ENCODE measurements around the gene TMEM63C. TPM values are rescaled to one million over a fixed set of nuclear protein-coding genes. Genes with fewer than 3 reads are reported as not detected.
A peak's percentile ranks its signal among the peaks of the same experiment; 100 is the strongest.
"Not testable (repeated sequence)": the region's sequence is repeated elsewhere in the genome, so short reads cannot be mapped to it uniquely, and the experiment has no call there.

TMEM63C gene
- total RNA-seq, 1 donor from 2014 or later = 0.35 TPM

DNA sequence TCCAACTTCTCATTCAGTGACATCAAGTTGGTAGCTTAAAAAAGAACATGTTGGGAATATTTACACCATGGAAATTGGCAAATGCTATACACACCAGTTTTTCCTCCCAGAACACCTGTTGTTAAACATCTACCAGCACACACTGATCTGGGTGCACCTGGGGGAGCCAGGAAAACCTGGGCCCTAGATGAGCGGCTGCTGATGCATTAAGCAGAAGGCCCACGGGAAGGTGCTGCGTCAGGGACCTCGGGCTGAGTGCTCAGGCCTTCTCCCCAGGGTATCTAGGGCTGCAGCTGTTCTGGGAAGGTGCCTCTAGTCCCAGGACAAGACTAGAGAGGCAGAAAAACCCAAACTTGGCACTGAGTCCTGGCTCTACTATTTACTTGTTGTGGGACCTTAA is 92.2 kb downstream of the TMEM63C start:
- DNase-seq (ENCODE audit: low spot score) = no peak
- no peak for ATAC-seq

DNA sequence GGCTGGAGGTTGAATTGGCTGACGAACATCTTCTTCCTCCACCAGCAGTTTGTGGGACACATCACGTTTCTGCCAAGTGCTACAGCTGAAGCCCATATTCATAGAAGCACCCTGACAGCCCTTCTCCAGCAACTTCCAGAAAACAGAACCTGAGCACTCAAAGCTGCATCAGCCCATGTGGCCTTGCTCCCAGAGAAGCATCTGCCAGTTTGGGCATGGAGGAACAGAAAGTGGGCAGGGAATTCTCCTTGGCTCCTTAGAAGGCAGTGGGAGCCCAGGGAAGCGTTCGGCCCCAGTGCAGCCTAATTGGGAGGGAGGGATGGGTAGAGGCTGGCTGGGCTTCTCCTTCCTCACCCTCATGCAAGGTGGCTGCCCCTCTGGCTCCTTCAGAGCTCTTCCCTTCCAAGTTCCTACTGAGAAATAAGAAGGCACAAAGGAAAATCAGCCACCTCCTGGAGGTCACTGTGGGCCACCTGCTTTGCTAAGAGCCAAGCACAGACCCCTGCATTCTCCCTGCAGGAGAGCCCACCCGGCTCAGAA is 93.5 kb downstream of the TMEM63C start:
- ATAC-seq = no peak
- no peak for DNase-seq (ENCODE audit: low spot score)

DNA sequence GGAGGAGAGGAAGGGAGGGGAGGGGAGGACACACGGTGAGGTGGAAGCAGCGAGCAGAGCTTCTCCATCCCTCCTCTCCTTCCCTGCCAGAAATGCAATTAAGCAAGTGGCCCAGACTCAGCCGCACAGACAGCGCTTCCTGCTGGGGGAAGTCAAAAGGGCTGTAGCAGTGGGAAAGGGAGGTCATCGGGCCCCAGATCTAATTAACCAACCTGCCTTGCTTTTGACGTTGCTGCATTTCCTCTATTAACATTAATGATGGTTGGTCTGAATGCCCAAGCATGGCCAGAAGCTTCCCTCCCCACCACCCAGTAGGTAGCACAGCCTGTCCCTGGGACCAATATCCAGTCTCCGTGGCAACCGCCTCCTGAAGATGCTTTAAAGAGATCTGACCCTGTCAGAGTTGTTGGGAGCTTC is 94.0 kb downstream of the TMEM63C start:
- DNase-seq (ENCODE audit: low spot score) (no peak), ATAC-seq (no peak)

DNA sequence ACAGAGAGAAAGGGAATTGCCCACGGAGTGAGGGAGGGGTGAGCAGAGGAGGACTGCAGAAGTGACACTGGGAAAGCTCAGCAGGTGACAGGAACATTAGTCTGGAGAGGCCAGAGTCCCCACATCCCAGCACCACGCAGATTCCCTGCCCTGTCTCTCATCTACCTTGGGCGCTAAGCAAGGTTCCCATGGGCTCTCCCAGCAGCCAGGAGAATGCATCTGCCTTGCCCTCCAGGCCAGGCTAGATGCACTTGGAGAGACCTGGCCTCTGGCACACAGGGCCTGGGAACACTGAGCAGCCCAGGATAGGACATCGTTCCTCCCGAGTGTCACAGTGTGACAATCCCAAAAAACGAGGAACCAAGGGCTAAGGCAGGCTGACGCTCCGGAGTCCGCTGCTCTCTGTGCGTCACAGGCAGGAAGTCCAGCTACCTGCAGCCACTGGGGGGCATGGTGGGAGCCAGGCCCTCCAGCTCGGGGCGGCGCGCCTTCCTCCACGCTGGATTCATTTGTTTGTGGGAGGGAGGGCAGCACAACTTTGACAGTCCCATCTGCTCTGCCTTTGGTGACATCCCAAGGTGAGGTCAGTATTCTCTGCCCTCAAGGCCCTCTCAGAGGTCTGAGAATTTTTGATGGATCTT is 94.8 kb downstream of the TMEM63C start:
- no peak for DNase-seq (ENCODE audit: low spot score)

DNA sequence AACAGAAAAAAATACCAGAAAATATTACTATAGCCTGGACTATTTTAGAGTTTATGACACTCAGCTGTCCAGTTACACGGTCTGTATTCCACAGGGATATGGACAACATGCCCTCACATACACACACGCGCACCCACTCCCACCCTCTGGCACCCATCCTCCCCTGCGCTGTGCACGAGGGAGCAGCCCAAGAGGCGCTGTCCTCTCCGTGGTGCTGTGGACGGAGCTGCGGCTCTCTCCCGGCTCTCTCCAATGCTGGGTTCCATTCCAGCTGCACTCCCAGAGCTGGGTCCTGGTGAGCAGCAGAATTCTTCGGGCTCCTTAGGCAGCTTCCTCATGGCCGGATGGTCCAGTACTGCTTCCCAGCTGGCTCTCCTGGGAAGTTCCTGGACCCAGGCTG is 95.4 kb downstream of the TMEM63C start:
- DNase-seq (ENCODE audit: low spot score) (no peak), ATAC-seq (no peak)

More for the DNA sequence above, 94.8 kb downstream of the TMEM63C start:
- no peak for ATAC-seq

DNA sequence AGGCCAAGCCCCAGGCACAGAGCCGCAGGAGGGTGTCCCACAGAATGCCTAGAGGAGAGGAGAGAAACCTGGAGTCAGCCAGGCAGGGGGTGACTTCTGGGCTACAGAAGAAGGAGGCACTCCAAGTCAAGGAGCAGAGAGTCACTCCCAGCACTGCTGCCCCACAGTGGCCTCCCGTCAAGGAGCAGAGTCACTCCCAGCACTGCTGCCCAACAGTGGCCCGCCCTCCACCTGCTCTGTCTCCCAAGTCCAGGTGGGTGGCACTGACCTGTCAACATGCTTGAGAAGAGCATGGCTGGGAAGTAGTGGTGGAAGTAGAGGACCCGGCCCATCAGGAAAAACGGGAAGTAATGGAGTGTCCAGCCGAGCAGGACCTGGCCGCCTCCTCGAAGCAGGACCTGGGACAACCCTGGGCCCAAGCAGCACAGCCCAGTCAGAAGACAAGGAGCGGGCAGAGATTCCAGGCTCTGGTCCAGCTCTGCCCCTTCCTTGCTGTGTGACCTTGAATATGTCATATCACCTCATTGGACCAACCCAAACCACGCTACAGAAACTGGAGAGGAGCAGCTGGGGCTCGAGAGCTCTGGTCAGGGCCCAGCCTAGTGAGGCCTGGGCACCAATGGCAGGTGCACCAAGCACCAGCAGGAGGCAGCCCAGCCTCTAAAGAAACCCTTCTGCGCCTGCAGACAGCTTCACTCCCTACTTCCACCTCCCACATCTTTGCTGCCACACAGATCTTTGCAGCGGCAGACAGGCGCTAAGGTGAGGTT is 97.0 kb downstream of the TMEM63C start:
- ATAC-seq (no peak), DNase-seq (ENCODE audit: low spot score) (no peak)

DNA sequence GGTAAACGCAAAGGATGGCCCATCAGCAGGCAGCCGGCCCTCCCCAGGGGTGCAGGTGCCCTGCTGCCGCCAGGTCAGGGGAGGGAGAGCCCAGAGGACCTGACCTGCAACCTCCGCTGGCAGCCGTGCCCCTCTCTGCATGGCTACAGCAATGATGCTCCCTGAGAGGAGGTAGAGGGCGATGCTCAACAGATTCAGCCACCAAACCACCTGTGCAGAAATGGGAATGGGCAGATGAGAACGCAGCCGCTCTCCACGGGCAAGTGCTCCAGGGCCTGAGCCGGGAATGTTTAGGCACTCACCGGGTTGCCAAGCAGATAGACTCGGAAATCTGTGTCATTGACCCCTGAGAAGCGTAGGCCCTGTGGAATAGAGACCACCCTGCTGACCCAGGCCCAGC is 98.1 kb downstream of the TMEM63C start:
- ATAC-seq = no peak
- DNase-seq (ENCODE audit: low spot score) = no peak

DNA sequence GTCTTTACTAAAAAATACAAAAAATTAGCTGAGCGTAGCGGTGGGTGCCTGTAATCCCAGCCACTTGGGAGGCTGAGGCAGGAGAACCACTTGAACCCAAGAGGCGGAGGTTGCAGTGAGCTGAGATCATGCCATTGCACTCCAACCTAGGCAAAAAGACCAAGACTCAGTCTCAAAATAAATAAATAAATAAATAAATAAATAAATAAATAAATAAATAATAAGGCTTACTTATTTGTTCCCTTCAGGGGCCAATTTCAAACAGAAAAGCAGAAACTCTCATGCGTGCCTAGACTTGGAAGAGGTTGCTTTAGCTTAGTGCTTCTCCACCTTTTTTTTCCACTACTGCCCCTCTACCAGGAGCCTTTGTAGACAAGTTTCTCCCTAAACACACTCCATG is 99.3 kb downstream of the TMEM63C start:
- not testable (repeated sequence) for DNase-seq (ENCODE audit: low spot score); ATAC-seq

DNA sequence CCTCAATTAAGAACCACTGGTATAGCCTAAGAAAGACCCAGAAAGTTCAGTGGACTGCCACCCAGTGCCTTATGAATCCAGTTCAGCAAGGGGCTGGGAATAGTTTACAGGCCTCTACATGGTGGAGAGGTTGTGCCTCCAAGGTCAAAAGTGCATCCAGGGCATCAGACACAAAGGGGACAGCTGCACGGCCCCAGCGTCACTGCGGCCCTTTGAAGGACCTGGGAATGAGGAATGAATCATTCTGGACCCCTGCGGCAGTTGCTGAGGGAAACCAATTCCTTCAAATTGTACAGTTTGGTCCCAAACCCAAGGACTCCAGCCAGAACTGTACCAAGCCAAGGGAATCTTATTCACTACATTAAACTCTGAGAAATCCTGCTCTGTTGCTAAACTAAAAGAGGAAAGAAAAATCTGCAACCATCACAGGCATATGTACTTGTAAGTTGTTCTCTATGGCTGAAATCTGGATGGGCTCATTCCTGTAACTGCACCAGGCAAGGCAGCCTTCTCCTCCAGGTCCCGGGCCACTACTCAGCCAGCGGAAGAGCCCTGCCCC is 100.3 kb downstream of the TMEM63C start:
- DNase-seq (ENCODE audit: low spot score) = no peak
- ATAC-seq = no peak

DNA sequence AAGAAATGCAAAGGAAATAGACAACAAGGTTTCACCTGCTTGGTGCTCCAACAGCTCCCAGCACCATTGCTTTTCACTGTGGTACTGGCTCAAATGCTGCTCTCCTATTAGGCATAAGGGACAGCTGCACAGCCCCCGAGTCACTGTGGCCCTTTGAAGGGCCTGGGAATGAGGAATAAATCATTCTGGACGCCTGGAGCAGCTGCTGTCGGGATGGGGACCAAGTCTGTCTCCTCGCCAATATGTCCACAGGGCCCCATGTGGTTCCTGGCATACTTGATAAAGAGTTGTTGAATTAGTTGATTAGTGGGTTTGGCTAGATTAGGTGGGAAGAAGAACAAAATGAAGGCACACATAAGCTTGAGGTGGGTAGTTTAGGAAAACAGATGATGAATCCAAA is 102.5 kb downstream of the TMEM63C start:
- no peak for DNase-seq (ENCODE audit: low spot score)
- no peak for ATAC-seq

DNA sequence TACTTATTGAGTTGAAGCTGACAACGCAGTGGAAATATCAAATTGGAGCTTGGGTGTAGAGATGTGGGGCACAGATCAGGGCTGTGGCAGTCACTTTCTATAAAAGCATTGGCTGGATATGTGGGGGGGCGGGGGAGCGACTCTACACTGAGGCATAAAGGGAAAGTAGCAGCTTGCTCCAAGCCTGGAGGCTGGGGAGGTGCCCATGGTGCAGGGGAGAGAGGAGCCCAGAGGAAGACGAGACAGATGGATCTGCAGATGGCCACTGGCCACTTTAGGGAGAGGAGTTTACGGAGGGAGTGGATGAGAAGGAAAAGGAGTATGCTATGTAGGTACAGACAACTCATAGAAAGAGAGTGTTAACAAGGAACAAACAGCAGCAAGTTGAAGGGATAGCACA is 102.9 kb downstream of the TMEM63C start:
- no peak for ATAC-seq
- DNase-seq (ENCODE audit: low spot score) = no peak

DNA sequence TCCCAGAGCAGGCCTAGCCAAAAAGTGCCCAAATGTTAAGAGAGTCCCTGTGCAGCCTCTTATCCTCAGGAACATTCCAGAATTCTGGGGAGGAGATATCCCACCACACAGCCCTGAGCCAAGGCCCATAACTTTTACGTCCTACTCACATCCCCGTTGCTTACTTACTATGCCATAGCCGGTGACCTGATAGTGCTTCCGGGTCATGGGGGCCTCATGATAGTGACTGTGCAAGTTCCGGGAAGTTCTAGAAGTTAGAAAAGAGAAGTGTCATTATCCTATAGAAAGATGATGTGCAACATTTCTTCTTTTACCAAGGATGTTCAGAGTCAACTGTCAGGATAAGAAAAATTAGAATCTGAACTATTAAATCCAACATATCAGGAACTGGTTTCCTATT is 105.0 kb downstream of the TMEM63C start:
- ATAC-seq (no peak), DNase-seq (ENCODE audit: low spot score) (no peak)

DNA sequence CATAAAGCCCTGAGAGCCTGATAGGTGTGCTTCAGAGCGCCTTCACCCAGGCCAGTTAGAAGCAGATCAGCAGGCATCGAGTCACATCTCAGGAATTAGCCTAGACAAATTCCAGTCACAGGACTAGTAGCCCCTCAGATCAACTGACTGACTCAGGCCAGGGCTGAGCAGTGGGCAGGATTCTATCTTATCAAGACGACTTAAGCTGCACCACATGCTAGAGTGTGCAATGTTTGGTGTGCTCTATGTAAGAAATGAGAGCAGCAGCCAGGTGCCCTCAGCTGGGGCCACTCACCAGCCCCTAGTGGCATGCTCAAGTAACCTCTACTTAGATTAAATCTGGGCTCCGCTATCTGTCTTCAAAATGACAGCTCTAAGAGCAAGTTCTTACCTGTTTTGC is 109.1 kb downstream of the TMEM63C start:
- no peak for ATAC-seq
- DNase-seq (ENCODE audit: low spot score) = no peak

DNA sequence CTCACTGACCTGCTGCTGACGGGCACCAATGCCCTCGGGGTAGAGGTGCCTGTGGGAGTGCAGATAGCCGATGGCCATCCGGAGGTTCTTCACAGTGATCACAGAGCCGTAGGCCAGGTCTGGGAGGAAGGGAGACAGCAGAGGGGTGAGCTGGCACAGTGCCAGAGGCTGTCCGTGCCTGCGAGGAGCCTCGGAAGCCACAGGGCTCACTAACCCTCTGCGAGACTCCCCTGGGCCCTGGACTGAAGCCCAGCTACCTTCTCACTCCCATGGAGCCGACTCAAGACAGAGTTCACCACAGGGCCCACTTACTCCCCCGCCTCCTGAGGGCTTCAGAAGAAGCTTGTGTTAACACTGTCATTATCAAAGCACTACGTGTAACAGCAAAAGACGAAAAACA is 114.6 kb downstream of the TMEM63C start:
- no peak for DNase-seq (ENCODE audit: low spot score)

DNA sequence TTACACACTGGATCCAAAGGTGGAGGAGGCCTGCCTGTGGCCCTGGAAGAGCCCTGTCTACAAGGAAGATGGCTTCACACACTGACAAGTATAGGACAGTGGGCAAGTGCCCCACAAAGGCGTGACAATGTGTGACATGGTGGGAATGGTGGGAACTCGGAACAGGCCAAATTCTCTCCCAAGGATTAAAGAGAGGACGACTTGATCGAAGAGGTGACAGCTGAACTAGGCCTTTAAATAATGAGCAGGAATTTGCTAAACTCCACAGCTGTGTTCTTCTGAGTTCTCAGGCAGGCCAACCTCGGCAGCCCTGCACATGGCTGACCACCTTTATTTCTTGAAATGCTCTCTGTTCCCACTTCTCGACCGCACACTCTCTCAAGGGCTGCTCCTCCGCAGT is 115.3 kb downstream of the TMEM63C start:
- no peak for DNase-seq (ENCODE audit: low spot score)

More for the DNA sequence above, 114.6 kb downstream of the TMEM63C start:
- ATAC-seq = no peak

DNA sequence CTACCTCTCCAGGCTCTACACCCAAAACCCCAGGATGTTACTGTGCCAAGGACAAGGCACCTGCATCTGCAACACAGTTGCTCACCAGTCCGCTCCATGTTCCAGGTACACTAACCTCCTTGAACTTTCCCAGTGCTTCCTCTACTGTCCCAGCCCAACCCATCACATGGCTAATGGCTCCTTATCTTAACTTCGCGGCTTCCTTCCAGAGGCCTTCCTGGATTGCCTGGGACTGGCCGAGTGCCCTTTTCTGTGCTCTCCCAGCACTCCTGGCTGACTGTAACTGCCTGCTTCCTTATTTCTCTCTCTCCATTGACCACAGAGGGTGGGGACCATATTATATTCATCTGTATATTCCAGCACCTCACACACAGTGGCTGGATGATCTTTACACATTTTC is 118.2 kb downstream of the TMEM63C start:
- DNase-seq (ENCODE audit: low spot score) = no peak

More for the DNA sequence above, 115.3 kb downstream of the TMEM63C start:
- no peak for ATAC-seq

DNA sequence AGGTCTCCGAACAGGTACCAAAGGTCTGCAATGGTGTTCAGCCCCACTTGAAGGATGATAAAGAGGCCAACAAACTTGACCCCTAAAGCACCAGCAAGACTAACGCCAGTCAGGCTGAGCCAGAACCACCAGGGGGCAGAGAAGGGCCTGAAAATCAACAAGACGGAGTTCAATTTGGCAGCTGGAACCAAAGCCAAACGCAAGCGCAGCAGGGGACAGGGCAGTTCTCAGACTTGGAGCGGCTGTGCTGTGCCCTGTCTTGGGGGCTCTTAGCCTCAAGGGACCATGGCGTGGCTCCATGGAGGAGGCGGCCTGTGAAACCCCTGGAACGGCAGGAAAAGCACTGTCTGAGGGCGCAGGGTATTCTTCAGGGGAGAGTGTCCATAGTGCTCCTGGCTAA is 119.5 kb downstream of the TMEM63C start:
- ATAC-seq (peak; percentile 94), DNase-seq (ENCODE audit: low spot score) (peak; percentile 81)

More for the DNA sequence above, 118.2 kb downstream of the TMEM63C start:
- ATAC-seq = peak; percentile 28

DNA sequence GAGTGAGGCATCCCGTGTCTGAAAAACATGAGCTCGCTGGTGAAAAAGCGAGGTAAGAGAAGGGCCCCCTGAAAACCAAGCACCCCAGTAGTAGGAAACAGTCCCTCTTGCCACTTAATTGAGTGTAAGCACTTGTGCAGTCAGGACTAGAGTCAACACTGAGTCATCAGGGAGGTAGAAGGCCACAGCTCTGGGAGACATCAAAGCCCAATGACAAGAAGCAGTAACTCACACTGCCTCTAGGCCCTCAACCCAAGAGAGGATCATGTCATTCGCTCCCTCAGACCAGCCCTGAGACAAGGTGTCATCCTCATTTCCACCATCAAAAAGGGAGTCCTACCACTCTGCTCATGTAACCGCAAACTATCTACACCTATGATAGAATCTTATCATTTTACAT is 121.3 kb downstream of the TMEM63C start:
- ATAC-seq (no peak), DNase-seq (ENCODE audit: low spot score) (no peak)

DNA sequence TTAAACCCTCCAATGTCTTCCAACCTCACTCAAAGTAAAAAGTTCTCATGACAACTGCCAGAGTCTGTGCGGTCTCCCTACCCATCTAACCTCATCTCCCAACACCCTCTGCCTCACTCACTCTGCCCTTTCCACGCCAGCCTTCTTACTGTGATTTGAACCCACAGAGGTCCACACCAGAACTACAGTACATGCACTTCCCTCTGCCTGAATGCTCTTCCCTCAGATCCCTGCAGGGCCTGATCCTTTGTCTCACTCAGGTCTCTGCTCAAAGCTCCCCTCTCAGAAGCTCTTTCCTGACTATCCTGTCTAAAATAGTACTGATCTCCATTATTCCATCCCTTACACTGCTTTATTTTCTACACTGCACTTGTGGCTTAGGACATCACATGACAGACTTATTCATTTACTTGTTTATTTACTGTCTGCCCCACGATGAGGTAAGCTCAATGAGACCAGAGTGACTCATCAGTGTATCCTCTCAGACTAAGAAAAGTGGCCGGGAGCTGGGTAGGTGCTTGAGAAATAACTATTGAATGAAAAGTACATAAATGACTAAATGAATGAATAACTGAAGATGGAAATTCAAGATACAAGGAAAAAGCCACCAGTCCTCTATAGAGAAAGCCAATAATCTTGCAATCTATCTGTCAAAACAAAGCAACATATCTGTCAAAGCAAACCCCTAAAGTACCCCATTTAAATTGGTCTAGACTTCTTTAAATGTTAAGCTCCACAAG is 122.0 kb downstream of the TMEM63C start:
- ATAC-seq = peak; percentile 69

DNA sequence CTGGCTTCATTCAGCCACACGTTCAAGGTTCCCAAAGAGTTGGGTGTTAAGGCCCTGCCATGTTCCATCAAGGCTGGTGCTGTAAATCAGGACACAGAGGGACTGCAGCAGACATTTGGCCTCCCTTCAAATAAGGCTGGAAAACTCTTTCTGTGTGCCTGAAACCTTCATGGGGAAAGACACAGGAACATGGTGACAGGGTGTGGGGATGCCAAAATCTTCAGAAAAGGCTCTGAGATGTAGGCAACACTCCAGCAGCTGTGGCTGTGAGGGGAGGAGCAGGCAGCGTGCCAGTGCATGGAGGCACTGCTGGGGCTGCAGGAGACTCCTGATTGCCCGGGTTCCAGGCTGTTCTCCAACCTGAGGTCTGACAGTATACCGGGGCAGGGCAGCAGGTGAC is 124.1 kb downstream of the TMEM63C start:
- DNase-seq (ENCODE audit: low spot score) = no peak
- ATAC-seq = no peak

More for the DNA sequence above, 122.0 kb downstream of the TMEM63C start:
- no peak for DNase-seq (ENCODE audit: low spot score)

DNA sequence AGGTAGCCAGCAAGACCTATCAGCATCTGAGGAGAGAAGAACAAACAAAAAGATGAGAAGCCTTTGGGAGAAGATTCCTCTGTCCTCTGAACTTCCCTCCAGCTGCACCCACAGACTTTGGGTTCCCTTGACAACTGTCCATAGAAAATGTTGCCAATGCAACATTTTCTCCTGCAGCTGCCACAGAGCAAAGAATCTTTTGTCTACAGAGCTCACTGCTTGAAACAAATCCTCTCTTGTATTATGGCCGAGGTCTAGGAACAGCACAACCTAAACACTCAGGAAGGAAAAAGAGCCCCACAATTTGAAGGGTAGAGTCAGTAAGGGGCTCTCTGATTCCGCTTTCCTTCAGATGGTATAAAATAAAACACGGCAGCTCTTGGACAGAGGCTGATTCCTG is 124.8 kb downstream of the TMEM63C start:
- no peak for ATAC-seq
- DNase-seq (ENCODE audit: low spot score) = no peak
